HCT116 (cell line): ENCODE results near the gene GMDS. TPM values are rescaled to one million over a fixed set of nuclear protein-coding genes. Genes with fewer than 3 reads are reported as not detected.

Experiments used
- ATAC-seq: fragments of 200-7000 bp; cut with Tn5 transposase; 2 replicates; pipeline ENCODE4 v1.9.1; 2020; ENCODE audit warnings: mild to moderate bottlenecking, moderate library complexity
- BruUV-seq: library from RNA; stranded (reverse); fragments of 400-500 nt; replicated peaks from 2 replicates; lab custom pipeline; 2021; lab: Mats Ljungman, UMichigan
- CTCF ChIA-PET: fragments of 300-600 bp; sonication (Branson Sonifier 250); formaldehyde crosslinking; loops from one replicate; lab custom pipeline; 2021; ENCODE audit warnings: antibody characterized with exemption; lab: Charles Lee
- POLR2A ChIA-PET: fragments of 300-600, 350-600 bp; sonication (Branson Sonifier 250); formaldehyde crosslinking; loops from one replicate; lab custom pipeline; 2021; ENCODE audit warnings: antibody characterized with exemption; lab: Charles Lee
- RAD21 ChIA-PET, 2 experiments: fragments of 300-600 bp; sonication (Branson Sonifier 250); formaldehyde crosslinking; loops; one replicate each; lab custom pipeline; 2023; ENCODE audit warnings: low total read pairs in 2 of 2; ENCODE audit not compliant: uncharacterized antibody in 2 of 2, unreplicated experiment in 2 of 2, low non-redundant PET in 1 of 2; lab: Charles Lee
- DNase-seq: peaks from one replicate; pipeline ENCODE4 v3.0.0-alpha.2; 2010; ENCODE audit warnings: low read depth, low spot score
- H2AFZ ChIP-seq: fragments of 200-600 bp; shearing (Covaris generic), sonication (generic); 2 replicates; pipeline ENCODE4 v1.6.1; 2017; ENCODE audit warnings: low read depth, mixed run types, mixed read lengths, antibody characterized with exemption, low read length; ENCODE audit not compliant: poor library complexity, severe bottlenecking
- H3K27ac ChIP-seq: 2 replicates; pipeline ENCODE4 v1.5.1; 2012; ENCODE audit warnings: low read depth, low read length
- H3K27me3 ChIP-seq: fragments of 200-600 bp; sonication (generic); 2 replicates; pipeline ENCODE4 v1.6.1; 2016; ENCODE audit warnings: mixed run types, low read length, mixed read lengths; ENCODE audit not compliant: insufficient read depth
- H3K36me3 ChIP-seq, 2 experiments: fragments of 200-500 bp in 1 of 2; fragments of 200-600 bp in 1 of 2; sonication (Bioruptor generic) in 1 of 2; sonication (generic) in 1 of 2; 2 replicates each; pipeline versions ENCODE4 v1.5.1 to v1.6.1; 2014 to 2016; ENCODE audit warnings: low read length in 2 of 2, inconsistent platforms in 1 of 2, mixed read lengths in 1 of 2, mixed run types in 1 of 2; ENCODE audit not compliant: insufficient read depth in 2 of 2, control insufficient read depth in 1 of 2
- H3K4me1 ChIP-seq, 2 experiments: fragments of 200-600 bp in 1 of 2; sonication (generic) in 1 of 2; 2 replicates each; pipeline versions ENCODE4 v1.5.1 to v1.6.1; 2012 to 2017; ENCODE audit warnings: low read length in 2 of 2, inconsistent platforms in 1 of 2, mild to moderate bottlenecking in 1 of 2, mixed read lengths in 1 of 2, mixed run types in 1 of 2, moderate library complexity in 1 of 2; ENCODE audit not compliant: insufficient read depth in 2 of 2, control insufficient read depth in 1 of 2
- H3K4me2 ChIP-seq: fragments of 200-600 bp; sonication (generic); 2 replicates; pipeline ENCODE4 v1.6.1; 2017; ENCODE audit warnings: mixed run types, low read length, mixed read lengths
- H3K4me3 ChIP-seq, 2 experiments: fragments of 200-600 bp in 1 of 2; sonication (generic) in 1 of 2; replicated peaks in 1 of 2; 2 replicates each; pipeline ENCODE4 v1.5.1; 2011 to 2016; ENCODE audit warnings: low read length in 2 of 2, control low read depth in 1 of 2, low read depth in 1 of 2, mild to moderate bottlenecking in 1 of 2, mixed read lengths in 1 of 2, mixed run types in 1 of 2
- H3K79me2 ChIP-seq: fragments of 200-600 bp; sonication (generic); 2 replicates; pipeline ENCODE4 v1.6.1; 2017; ENCODE audit warnings: mild to moderate bottlenecking, mixed run types, low read length, moderate library complexity, mixed read lengths; ENCODE audit not compliant: insufficient read depth
- H3K9ac ChIP-seq: fragments of 200-600 bp; sonication (generic); 2 replicates; pipeline ENCODE4 v1.6.1; 2016; ENCODE audit warnings: low read length, mixed read lengths
- H3K9me2 ChIP-seq: fragments of 200-600 bp; sonication (generic), shearing (Covaris generic); 2 replicates; pipeline ENCODE4 v1.6.1; 2017; ENCODE audit warnings: mixed run types, mild to moderate bottlenecking, moderate library complexity; ENCODE audit not compliant: insufficient read depth
- H3K9me3 ChIP-seq, 2 experiments: fragments of 200-500 bp in 1 of 2; fragments of 200-600 bp in 1 of 2; sonication (Bioruptor generic) in 1 of 2; sonication (generic) in 1 of 2; 2 replicates each; pipeline ENCODE4 v1.6.1; 2014 to 2017; ENCODE audit warnings: low read length in 2 of 2, mixed read lengths in 2 of 2, inconsistent platforms in 1 of 2, low read depth in 1 of 2, mild to moderate bottlenecking in 1 of 2, mixed run types in 1 of 2, moderate library complexity in 1 of 2; ENCODE audit not compliant: control insufficient read depth in 1 of 2, insufficient read depth in 1 of 2
- H4K20me1 ChIP-seq: fragments of 200-600 bp; sonication (generic), shearing (Covaris generic); 2 replicates; pipeline ENCODE4 v1.6.1; 2017; ENCODE audit warnings: mixed run types, mild to moderate bottlenecking, moderate library complexity; ENCODE audit not compliant: insufficient read depth
- ATF3 ChIP-seq: IDR thresholded peaks from 2 replicates; pipeline ENCODE4 v1.6.1; 2012
- CEBPB ChIP-seq: IDR thresholded peaks from 2 replicates; pipeline ENCODE4 v1.6.1; 2012; ENCODE audit warnings: low read depth
- ELF1 ChIP-seq: IDR thresholded peaks from 2 replicates; pipeline ENCODE4 v1.6.1; 2012; ENCODE audit warnings: low read depth, borderline replicate concordance
- EZH2 ChIP-seq: fragments of 200-600 bp; sonication (generic); IDR thresholded peaks from 2 replicates; pipeline ENCODE4 v1.6.1; 2017; ENCODE audit warnings: antibody characterized with exemption, mixed run types
- FOSL1 ChIP-seq: IDR thresholded peaks from 2 replicates; pipeline ENCODE4 v1.6.1; 2012; ENCODE audit warnings: low read depth
- MAX ChIP-seq: IDR thresholded peaks from 2 replicates; pipeline ENCODE4 v1.6.1; 2012
- POLR2A ChIP-seq: IDR thresholded peaks from 2 replicates; pipeline ENCODE4 v1.7.0; 2011; ENCODE audit warnings: borderline replicate concordance; ENCODE audit not compliant: insufficient read depth, insufficient read length; ENCODE audit errors: extremely low read depth
- RAD21 ChIP-seq: IDR thresholded peaks from 2 replicates; pipeline ENCODE4 v1.6.1; 2012; ENCODE audit warnings: low read depth, mild to moderate bottlenecking
- REST ChIP-seq: IDR thresholded peaks from 2 replicates; pipeline ENCODE4 v1.6.1; 2012; ENCODE audit warnings: low read depth
- SP1 ChIP-seq: IDR thresholded peaks from 2 replicates; pipeline ENCODE4 v1.6.1; 2012; ENCODE audit warnings: low read depth
- TCF7L2 ChIP-seq: IDR thresholded peaks from 2 replicates; pipeline ENCODE4 v1.7.0; 2011; ENCODE audit warnings: borderline replicate concordance, inconsistent platforms; ENCODE audit not compliant: insufficient read depth, insufficient read length; ENCODE audit errors: extremely low read depth
- YY1 ChIP-seq: IDR thresholded peaks from 2 replicates; pipeline ENCODE4 v1.6.1; 2011; ENCODE audit warnings: low read length, low read depth, moderate library complexity, mild to moderate bottlenecking; ENCODE audit not compliant: insufficient replicate concordance; ENCODE audit errors: extremely low read depth
- ZFX ChIP-seq: fragments of 450-650 bp; IDR thresholded peaks from 2 replicates; pipeline ENCODE4 v1.6.1; 2017
- intact Hi-C: fragments of 100-400 bp; cut with micrococcal nuclease; formaldehyde crosslinking; loops from 2 replicates; pipeline ENCODE4 v1.10.0; 2022
- total RNA-seq: library from RNA; stranded (reverse); gene quantifications from one replicate; pipeline ENCODE4 v1.2.1, GENCODE V29; 2021; ENCODE audit not compliant: unreplicated experiment

Gene GMDS
- total RNA-seq, 1 experiment from 2014 or later, result 34.4 TPM

GRCh38 chr6:1621070-1621701 is 624.2 kb downstream of the GMDS start:
- CTCF ChIA-PET, result no interaction called here
- H3K36me3 ChIP-seq, result no peaks in the 10 kb centered on the region
- no peaks in the 10 kb centered on the region for H3K4me1 ChIP-seq
- no peak overlapping the region for H3K4me3 ChIP-seq
- no peak overlapping the region for H3K4me2 ChIP-seq
- no peak for ATAC-seq
- H3K9me3 ChIP-seq, result no peaks in the 10 kb centered on the region
- no peak overlapping the region for H3K27ac ChIP-seq
- POLR2A ChIA-PET, result interaction anchor here (0.6 kb wide), 1 partner anchor 1204 kb away, joined by 3 read pairs; no protein-coding TSS in a partner anchor
- no peak for DNase-seq
- no peaks in the 10 kb centered on the region for H3K27me3 ChIP-seq
- H3K79me2 ChIP-seq, result no peaks in the 10 kb centered on the region
- BruUV-seq, result no TSS peak
- H3K9me2 ChIP-seq, result no peaks in the 10 kb centered on the region
- no peak overlapping the region for H3K9ac ChIP-seq
- TF ChIP-seq SP1 (no peak), ELF1 (no peak), FOSL1 (no peak), EZH2 (no peak), YY1 (no peak), ATF3 (no peak), MAX (no peak), REST (no peak), TCF7L2 (no peak), ZFX (no peak), RAD21 (no peak), CEBPB (no peak), POLR2A (no peak)
- no peak overlapping the region for H2AFZ ChIP-seq
- intact Hi-C loops, result no loop called here
- no peaks in the 10 kb centered on the region for H4K20me1 ChIP-seq
- RAD21 ChIA-PET, result no interaction called here
